GM12874 (cell line): ENCODE results near the gene SARDH.

ENCODE experiments used
- TF ChIP-seq, protein P1 (sequence below): IDR thresholded peaks from 2 replicates; pipeline ENCODE4 v1.5.1; 2011; ENCODE audit warnings: low read depth, mild to moderate bottlenecking, control low read depth, low read length, moderate library complexity; ENCODE audit not compliant: insufficient read depth

Gene SARDH

DNA sequence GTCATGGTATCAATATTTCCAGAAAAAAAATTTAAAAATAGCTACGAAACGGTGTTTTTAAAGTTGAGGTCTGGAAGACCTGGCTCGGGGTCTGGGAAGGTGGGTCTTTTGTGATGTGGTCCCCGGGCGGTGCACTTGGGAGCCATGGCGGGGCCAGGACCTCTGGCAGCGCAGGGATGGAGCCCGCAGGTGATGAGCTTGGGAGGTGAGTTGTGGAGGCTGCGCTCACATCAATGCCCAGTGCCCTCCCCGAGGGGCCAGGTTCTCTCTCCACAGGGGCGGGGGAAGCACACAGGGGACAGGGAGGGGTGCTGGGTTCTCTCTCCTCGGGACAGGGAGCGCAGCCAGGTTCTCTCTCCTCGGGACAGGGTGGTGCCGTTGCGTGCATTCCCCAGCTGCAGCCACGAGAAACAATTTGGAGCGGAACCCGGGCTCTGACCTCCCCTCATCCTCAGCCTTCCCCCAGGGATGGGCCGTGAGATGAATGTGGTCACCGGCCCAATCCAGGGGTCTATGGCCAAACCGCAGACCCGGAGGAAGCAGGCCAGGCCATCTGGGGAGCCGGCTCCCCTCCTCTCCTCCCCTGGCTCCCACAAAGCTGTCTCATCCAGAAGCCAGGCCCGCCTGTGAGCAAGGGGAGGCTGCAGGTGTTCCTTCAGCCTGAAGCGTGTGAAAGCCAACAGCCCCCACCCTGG lies 76.2 kb downstream of the SARDH start:
- TF ChIP-seq, protein P1, sequence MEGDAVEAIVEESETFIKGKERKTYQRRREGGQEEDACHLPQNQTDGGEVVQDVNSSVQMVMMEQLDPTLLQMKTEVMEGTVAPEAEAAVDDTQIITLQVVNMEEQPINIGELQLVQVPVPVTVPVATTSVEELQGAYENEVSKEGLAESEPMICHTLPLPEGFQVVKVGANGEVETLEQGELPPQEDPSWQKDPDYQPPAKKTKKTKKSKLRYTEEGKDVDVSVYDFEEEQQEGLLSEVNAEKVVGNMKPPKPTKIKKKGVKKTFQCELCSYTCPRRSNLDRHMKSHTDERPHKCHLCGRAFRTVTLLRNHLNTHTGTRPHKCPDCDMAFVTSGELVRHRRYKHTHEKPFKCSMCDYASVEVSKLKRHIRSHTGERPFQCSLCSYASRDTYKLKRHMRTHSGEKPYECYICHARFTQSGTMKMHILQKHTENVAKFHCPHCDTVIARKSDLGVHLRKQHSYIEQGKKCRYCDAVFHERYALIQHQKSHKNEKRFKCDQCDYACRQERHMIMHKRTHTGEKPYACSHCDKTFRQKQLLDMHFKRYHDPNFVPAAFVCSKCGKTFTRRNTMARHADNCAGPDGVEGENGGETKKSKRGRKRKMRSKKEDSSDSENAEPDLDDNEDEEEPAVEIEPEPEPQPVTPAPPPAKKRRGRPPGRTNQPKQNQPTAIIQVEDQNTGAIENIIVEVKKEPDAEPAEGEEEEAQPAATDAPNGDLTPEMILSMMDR, result no peak

DNA sequence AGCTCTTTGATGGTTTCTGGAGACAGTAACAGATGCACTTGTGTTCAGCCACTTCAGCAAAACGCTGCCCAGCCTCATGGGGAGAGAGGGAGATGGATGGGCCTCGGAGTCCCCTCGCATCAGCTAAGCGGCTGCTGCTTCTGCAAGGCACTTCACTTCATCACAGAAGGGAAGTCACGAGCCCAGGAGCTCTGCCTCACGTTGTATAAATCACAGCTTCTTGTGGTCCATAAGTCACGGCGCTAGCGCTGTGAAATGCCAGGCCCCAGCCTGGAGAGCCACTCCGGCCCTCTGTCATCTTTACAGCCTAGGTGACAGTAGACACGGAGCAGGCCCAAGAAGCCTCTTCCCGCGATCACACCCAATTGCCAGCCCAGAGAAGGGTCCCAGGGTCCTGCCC lies 78.6 kb downstream of the SARDH start:
- TF ChIP-seq, protein P1, result no peak

DNA sequence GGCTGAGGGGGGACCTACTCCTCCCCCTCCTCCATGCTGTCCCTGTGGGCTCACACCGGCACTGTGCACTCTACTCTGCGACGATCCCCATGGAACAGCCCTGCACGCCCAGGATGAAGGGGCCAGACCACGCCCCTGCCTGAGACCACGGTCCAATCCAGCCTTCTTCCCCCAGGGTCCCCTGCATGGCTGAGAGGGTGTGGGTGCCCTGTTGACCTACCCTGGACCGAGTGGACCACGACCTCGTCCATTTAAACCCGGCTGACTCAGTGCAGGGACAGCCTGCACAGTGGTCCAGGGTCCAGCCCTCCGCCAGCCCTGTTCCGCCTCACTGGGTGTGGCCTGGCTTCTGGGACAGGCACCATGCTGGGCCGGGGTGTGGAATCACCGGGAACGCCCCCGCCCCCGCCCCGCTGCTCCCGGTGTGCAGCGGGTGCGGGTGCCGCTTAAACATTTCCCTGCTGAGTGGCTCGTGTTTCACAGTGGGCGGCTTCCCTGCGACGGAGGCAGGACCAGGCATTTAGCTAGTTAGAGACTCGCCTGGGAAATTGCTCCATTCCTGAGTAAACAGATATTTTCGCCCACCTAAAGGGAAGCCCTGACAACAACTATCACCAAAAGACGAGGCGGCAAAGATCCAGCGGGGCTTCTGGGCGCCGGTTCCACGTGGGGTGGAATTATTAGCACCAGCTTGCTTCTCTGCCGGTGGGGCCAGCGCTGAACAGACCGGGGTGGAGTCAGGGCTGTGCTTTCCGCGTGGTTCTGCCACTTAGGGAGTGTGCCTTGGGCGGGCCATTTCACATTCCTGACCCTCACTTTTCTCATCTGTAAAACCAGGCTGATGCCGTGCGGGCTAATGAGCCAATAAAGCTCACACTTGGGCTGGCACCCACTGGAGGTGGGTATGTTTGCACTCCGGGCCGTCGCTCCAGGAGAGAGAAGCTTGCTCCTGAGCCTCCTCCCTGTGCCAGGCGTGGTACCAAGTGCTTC lies 79.4 kb downstream of the SARDH start:
- TF ChIP-seq, protein P1, result no peak

DNA sequence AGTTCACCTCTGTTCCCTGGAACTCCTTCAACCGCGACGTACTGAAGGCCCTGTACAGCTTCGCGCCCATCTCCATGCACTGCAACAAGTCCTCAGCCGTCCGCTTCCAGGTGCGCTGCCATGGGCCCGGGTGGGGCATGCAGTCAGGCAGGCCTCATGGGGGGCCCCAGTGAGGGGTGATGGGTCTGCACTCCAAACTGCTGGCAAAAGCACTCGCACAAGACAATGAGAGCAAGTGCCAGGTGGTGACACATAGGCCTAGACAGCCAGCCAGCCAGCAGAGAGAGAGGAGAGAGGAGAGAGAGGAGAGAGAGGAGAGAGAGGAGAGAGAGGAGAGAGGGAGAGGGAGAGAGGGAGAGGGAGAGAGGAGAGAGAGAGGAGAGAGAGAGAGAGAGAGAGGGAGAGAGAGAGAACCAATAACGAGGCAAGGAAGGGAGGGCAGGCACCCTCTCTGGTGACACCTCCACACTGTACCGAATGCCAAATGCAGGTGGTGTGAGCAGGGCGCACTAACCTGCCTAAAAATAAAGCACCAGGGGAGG lies 81.0 kb downstream of the SARDH start:
- TF ChIP-seq, protein P1, result no peak

DNA sequence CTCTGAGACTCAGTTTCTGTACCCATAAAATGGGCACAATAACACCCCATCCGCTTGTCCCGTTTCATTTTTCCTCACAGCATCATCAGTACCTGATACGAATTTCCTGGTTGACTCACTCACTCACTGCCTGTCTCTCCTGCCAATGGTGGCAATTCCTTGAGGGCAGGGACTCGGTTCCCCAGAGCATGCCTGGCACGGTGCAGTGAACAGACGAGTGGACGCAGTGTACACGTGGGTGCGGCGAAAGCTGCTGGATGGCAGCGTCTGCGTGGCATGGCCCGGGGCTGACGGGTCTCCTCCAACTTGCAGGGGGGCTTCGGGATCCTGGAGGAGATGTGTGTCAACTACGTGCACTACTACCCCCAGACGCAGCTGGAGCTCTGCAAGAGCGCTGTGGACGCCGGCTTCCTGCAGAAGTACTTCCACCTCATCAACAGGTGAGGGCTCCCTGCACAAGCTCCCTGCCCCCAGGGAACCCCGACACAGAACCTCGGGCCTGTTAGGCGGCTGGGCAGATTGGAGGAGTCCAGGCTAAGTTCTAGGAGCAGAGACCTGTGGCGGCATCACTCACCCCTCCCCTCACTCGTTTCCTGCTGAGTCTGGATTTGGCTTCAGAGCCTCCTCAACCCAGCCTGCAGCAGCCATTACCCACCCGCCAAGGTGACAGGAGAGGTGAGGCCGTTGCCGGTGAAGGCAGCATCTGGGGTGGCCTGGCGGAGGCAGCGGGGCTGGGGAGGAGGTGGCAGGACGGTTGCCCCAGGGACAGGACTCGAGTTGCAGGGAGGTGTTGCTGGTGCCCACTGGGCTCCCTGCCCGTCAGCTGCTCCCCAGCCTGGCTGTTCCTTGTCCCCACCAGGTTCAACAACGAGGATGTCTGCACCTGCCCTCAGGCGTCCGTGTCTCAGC lies 81.7 kb downstream of the SARDH start:
- TF ChIP-seq, protein P1, result no peak

DNA sequence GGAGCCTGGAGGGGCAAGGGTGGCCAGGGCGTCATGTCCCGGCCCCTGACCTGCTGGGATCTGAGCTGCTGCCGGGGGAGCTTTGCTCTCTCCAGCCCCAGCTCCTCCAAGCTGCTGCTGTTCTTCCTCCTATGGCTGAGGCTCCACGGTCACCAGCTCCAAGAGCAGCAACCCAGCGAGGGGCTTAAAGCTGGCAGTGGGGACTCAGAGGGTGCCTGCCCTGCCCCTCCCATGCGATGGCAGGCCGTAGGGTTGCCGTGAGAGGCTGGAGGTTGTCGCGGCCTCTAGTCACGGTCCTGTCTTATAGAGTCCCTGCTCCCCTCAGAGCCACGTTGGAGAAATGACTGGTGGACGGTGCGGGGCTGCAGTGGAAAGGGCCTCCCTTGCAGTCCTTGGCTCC lies 82.5 kb downstream of the SARDH start:
- TF ChIP-seq, protein P1, result no peak
